ENCODE measurements around the gene OTUD3.
"Not testable (repeated sequence)": the region's sequence is repeated elsewhere in the genome, so short reads cannot be mapped to it uniquely, and the experiment has no call there.

Gene OTUD3

DNA sequence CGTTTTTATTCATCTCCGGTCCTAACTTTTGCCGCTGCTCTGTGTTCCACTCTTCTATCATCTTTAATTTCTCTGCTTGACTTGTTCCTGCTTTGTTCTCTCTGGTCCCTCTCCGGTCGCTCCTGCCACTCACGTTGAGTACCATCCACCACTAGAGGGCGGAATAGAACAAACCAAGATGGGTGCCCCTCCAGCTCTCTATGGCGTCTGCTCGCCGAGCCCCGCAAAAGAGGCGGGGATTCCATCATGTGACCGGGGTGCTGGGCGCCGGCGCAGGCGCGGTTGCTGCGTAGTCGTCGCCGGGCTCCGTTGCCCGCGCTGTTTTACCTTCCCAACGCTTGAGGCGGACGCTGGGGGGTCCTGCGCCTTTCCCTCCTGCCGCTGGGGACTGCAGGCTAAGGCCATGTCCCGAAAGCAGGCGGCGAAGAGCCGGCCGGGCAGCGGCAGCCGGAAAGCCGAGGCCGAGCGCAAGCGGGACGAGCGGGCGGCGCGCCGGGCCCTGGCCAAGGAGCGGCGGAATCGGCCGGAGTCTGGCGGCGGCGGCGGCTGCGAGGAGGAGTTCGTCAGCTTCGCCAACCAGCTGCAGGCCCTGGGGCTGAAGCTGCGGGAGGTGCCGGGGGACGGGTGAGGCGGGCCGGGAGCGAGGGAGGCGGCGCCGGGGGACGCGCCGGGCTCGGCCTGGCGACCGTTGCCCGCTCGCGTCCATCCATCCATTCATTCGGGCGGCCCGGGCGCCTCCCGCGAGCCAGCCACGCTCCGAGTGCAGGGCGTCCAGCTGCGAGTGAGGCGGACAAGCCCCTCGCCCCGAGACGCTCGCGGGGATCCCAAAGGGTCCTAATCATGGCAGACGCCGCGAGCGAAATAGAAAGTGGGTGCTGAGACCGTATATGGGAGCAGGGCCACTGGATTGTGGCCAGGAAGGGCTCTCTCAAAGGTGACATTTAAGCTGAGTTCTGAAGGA, at the start of gene OTUD3:
Gene OTUD3, plus strand, starts transcription at position 285 of the 961 bp plus-strand sequence. Its CDS starts 119 bp downstream, at position 404.
- Mint-ChIP-seq H3K9me3 (peaks cover 3% of the 10 kb centered on the region), H3K4me1 (ENCODE audit: low read depth) (peaks cover 27% of the 10 kb centered on the region), H3K36me3 (ENCODE audit: low read depth) (peaks cover 8% of the 10 kb centered on the region), H3K4me3 (peak within 1 kb of the TSS; percentile 92), H3K27me3 (ENCODE audit: low read depth) (peaks cover 6% of the 10 kb centered on the region), H3K27ac (peak within 1 kb of the TSS; percentile 53)
- DNase-seq (ENCODE audit: low spot score): peak; percentile 94

DNA sequence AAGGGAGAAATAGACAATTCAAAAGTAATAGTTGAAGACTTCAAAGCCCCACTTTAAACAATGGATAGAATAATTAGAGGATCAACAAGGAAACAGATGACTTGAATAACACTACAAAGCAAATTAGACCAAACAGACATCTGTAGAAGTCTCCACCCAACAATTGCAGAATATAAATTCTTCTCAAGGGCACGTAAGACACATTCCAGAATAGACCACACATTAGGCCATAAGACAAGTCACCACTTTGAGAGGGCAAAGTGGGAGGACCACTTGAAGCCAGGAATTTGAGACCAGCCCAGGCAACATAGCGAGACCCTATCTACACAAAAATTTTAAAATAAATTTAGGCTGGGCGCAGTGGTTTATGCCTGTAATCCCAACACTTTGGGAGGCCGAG, 46.6 kb upstream of the OTUD3 start:
- no peak overlapping the region for H3K4me3 Mint-ChIP-seq
- H3K36me3 Mint-ChIP-seq (ENCODE audit: low read depth): no peaks in the 10 kb centered on the region
- H3K27ac Mint-ChIP-seq: no peak overlapping the region
- H3K9me3 Mint-ChIP-seq: no peaks in the 10 kb centered on the region
- DNase-seq (ENCODE audit: low spot score): no peak
- peaks cover 16% of the 10 kb centered on the region for H3K27me3 Mint-ChIP-seq (ENCODE audit: low read depth)
- H3K4me1 Mint-ChIP-seq (ENCODE audit: low read depth): peaks cover 1% of the 10 kb centered on the region

DNA sequence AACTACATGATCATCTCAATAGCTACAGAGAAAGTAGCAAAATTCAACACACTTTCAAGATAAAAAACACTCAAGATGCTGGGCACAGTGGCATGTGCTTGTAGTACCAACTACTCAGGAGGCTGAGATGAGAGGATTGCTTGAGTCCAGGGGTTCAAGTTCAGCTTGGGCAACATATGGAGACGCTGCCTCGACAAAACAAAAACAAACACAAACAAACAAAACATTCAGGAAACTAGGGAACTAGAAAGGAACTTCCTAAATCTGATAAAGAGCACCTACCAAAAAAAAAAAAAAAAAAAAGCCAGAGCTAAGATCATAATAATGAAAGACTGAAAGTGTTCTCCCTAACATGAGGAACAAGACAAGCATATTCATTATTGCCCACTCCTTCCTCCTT, 44.3 kb upstream of the OTUD3 start:
- Mint-ChIP-seq H3K27ac (no peak overlapping the region), H3K4me3 (no peak overlapping the region), H3K9me3 (no peaks in the 10 kb centered on the region), H3K27me3 (ENCODE audit: low read depth) (peaks cover 12% of the 10 kb centered on the region), H3K36me3 (ENCODE audit: low read depth) (no peaks in the 10 kb centered on the region), H3K4me1 (ENCODE audit: low read depth) (peaks cover 1% of the 10 kb centered on the region)
- DNase-seq (ENCODE audit: low spot score): no peak

DNA sequence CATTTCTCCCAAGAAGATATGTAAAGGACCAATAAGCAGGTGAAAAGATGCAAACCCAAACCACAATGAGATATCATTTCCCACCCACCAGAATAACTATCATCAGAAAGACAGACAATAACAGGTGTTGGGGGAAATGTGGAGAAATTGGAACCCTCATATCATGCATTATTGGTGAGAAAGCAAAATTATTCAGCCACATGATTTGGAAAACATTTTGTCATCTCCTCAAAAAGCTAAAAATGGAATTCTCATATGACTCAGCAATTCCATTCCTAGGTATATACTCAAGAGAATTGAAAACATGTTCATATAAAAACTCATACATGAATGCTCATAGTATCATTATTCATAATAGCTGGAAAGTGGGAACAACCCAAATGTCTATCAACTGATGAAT, 42.0 kb upstream of the OTUD3 start:
- Mint-ChIP-seq H3K4me3 (no peak overlapping the region), H3K27ac (no peak overlapping the region), H3K36me3 (ENCODE audit: low read depth) (no peaks in the 10 kb centered on the region), H3K9me3 (no peaks in the 10 kb centered on the region), H3K27me3 (ENCODE audit: low read depth) (peaks cover 15% of the 10 kb centered on the region), H3K4me1 (ENCODE audit: low read depth) (peaks cover 1% of the 10 kb centered on the region)
- DNase-seq (ENCODE audit: low spot score): no peak

DNA sequence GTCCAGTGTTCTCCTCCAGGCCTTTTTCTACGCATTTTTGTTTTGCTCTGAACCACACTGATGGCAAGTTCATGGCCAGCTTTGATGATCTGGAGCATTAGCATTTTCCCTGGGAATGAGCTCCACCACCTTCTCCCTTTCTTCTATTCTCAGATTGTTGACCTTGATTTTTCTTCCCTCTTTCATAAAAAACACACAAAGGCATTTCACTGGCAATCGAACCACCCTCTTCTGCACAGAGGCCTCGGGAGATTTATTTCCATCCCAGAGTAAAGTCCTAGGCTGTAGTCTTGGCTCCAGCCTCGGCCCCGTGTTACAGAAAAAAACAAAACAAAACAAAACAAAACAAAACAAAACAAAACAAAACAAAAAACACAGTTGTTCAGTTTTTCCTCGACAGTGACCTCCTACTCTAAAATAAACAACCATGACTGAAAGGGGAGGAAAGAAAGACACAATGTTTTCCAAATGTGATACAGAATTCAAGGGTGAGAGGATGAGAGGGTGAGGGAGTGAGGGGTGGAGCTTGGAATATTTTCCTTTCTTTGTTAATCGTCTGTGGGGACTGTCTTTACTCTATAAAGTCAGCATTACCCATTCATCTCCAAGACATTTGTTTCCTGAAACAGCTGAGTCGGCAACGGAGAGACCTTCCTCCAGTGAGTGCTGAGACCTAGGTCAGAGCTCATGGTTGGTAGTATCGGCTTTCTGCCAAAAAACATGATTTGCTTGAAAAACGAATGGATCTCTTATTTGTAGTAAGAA, 37.3 kb upstream of the OTUD3 start:
- Mint-ChIP-seq H3K9me3 (no peaks in the 10 kb centered on the region), H3K36me3 (ENCODE audit: low read depth) (no peaks in the 10 kb centered on the region), H3K27ac (no peak overlapping the region), H3K4me1 (ENCODE audit: low read depth) (no peaks in the 10 kb centered on the region), H3K27me3 (ENCODE audit: low read depth) (peaks cover 21% of the 10 kb centered on the region), H3K4me3 (no peak overlapping the region)
- DNase-seq (ENCODE audit: low spot score): no peak

GRCh38 chr1:19845555-19845954, 36.6 kb upstream of the OTUD3 start:
- DNase-seq (ENCODE audit: low spot score): no peak
- Mint-ChIP-seq H3K36me3 (ENCODE audit: low read depth) (no peaks in the 10 kb centered on the region), H3K27ac (no peak overlapping the region), H3K4me3 (no peak overlapping the region), H3K9me3 (no peaks in the 10 kb centered on the region), H3K27me3 (ENCODE audit: low read depth) (peaks cover 21% of the 10 kb centered on the region), H3K4me1 (ENCODE audit: low read depth) (no peaks in the 10 kb centered on the region)

- no peak overlapping the region for H3K27ac Mint-ChIP-seq
- H3K27me3 Mint-ChIP-seq (ENCODE audit: low read depth): peaks cover 21% of the 10 kb centered on the region
- H3K4me1 Mint-ChIP-seq (ENCODE audit: low read depth): no peaks in the 10 kb centered on the region
- H3K4me3 Mint-ChIP-seq: no peak overlapping the region
- no peaks in the 10 kb centered on the region for H3K36me3 Mint-ChIP-seq (ENCODE audit: low read depth)
- no peak for DNase-seq (ENCODE audit: low spot score)
- H3K9me3 Mint-ChIP-seq: no peaks in the 10 kb centered on the region
Measured at GRCh38 chr1:19846338-19846737, 35.9 kb upstream of the OTUD3 start.

- not testable (repeated sequence) for DNase-seq (ENCODE audit: low spot score); H3K27ac Mint-ChIP-seq; H3K9me3 Mint-ChIP-seq; H3K4me1 Mint-ChIP-seq (ENCODE audit: low read depth); H3K36me3 Mint-ChIP-seq (ENCODE audit: low read depth); H3K4me3 Mint-ChIP-seq
- peaks cover 21% of the 10 kb centered on the region for H3K27me3 Mint-ChIP-seq (ENCODE audit: low read depth)
Measured at GRCh38 chr1:19847334-19847733, 34.9 kb upstream of the OTUD3 start.

DNA sequence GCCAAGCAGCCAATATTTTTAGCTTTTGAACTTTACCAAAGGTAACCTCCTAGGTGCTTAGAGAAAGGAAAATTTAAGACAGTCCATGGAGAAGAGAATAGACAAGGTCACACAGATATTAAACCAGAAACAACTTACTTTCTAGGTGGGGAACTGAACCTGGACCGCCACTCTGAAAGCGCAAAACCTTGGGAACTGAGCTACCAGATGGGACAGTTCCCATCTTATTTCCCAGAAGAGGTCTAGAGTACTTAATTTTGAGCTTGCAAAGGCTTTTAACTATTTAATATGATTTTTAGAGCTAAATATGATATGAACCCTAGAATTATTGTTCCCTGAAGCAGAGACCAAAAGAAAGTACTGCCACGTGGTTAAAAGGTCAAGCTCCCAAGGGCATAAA, 32.9 kb upstream of the OTUD3 start:
- not testable (repeated sequence) for H3K4me3 Mint-ChIP-seq; H3K4me1 Mint-ChIP-seq (ENCODE audit: low read depth); H3K9me3 Mint-ChIP-seq; DNase-seq (ENCODE audit: low spot score); H3K36me3 Mint-ChIP-seq (ENCODE audit: low read depth); H3K27ac Mint-ChIP-seq
- H3K27me3 Mint-ChIP-seq (ENCODE audit: low read depth): peaks cover 21% of the 10 kb centered on the region

DNA sequence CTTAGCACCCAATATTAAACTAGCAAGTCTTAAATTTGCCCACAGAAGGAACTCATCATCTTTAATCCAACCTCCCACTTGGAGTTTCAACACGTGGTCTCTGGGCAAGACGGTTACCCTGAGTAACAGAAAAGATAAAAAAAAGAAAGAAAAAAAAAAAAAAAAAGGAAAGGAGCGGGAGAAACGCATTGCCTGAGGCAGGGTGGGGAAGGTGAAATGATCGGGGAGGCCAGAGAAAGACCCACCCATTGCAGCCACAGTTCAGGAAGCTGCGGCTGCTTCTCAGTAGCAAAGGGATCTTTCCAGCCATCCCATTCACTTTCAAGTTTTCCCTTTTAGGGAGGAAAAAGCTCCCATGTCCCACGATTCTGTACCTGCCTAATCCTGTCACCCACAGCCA, 32.0 kb upstream of the OTUD3 start:
- no peaks in the 10 kb centered on the region for H3K9me3 Mint-ChIP-seq
- no peak for DNase-seq (ENCODE audit: low spot score)
- no peak overlapping the region for H3K4me3 Mint-ChIP-seq
- H3K27me3 Mint-ChIP-seq (ENCODE audit: low read depth): peaks cover 17% of the 10 kb centered on the region
- no peaks in the 10 kb centered on the region for H3K4me1 Mint-ChIP-seq (ENCODE audit: low read depth)
- H3K36me3 Mint-ChIP-seq (ENCODE audit: low read depth): no peaks in the 10 kb centered on the region
- H3K27ac Mint-ChIP-seq: no peak overlapping the region

- DNase-seq (ENCODE audit: low spot score): no peak
- no peaks in the 10 kb centered on the region for H3K9me3 Mint-ChIP-seq
- no peak overlapping the region for H3K4me3 Mint-ChIP-seq
- peaks cover 4% of the 10 kb centered on the region for H3K27me3 Mint-ChIP-seq (ENCODE audit: low read depth)
- H3K27ac Mint-ChIP-seq: no peak overlapping the region
- no peaks in the 10 kb centered on the region for H3K36me3 Mint-ChIP-seq (ENCODE audit: low read depth)
- H3K4me1 Mint-ChIP-seq (ENCODE audit: low read depth): no peaks in the 10 kb centered on the region
Measured at GRCh38 chr1:19852036-19852435, 30.2 kb upstream of the OTUD3 start.

DNA sequence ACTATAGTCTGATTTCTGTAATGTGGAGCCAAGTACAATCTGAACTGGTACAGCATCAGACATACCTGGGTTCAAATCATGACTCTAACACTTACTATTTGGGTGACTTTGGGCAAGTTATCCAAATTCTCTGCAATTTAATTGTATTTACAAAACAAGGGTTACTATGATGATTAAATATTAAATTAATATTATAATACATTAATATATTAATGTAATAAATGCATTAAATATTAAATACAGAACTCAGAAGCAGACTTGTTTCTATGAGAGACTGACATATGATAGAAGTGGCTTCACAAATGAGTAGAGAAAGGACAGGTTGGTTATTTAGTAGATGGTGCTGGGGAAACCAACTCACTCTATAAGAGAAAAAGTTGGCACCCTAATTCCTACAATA, 27.3 kb upstream of the OTUD3 start:
- no peaks in the 10 kb centered on the region for H3K36me3 Mint-ChIP-seq (ENCODE audit: low read depth)
- H3K4me3 Mint-ChIP-seq: no peak overlapping the region
- DNase-seq (ENCODE audit: low spot score): no peak
- no peaks in the 10 kb centered on the region for H3K9me3 Mint-ChIP-seq
- H3K27ac Mint-ChIP-seq: no peak overlapping the region
- H3K27me3 Mint-ChIP-seq (ENCODE audit: low read depth): peaks cover 4% of the 10 kb centered on the region
- H3K4me1 Mint-ChIP-seq (ENCODE audit: low read depth): peaks cover 1% of the 10 kb centered on the region

GRCh38 chr1:19858893-19859292, 23.3 kb upstream of the OTUD3 start:
- no peaks in the 10 kb centered on the region for H3K36me3 Mint-ChIP-seq (ENCODE audit: low read depth)
- DNase-seq (ENCODE audit: low spot score): no peak
- peaks cover 1% of the 10 kb centered on the region for H3K4me1 Mint-ChIP-seq (ENCODE audit: low read depth)
- no peak overlapping the region for H3K4me3 Mint-ChIP-seq
- peaks cover 6% of the 10 kb centered on the region for H3K27me3 Mint-ChIP-seq (ENCODE audit: low read depth)
- no peak overlapping the region for H3K27ac Mint-ChIP-seq
- H3K9me3 Mint-ChIP-seq: peaks cover 5% of the 10 kb centered on the region

DNA sequence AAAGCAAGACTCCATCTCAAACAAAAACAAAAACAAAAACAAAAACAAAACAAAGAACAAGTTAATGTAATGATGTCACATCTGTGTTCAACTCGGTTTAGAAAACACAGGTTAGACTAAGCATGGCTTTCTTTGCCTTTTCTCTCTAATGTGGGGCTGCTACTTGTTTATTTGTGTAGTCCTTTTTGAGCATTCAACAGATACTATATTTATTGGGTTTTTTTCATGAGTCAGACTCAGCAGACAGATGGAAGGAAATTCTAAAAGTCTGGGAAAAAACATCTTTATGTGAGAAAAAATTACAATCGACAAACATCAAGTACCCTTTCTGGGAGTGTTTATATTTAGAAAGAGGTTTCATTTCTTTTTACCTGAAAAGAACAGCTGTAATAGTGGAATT, 22.3 kb upstream of the OTUD3 start:
- H3K27ac Mint-ChIP-seq: no peak overlapping the region
- DNase-seq (ENCODE audit: low spot score): no peak
- H3K4me3 Mint-ChIP-seq: no peak overlapping the region
- H3K36me3 Mint-ChIP-seq (ENCODE audit: low read depth): no peaks in the 10 kb centered on the region
- peaks cover 5% of the 10 kb centered on the region for H3K27me3 Mint-ChIP-seq (ENCODE audit: low read depth)
- H3K4me1 Mint-ChIP-seq (ENCODE audit: low read depth): peaks cover 1% of the 10 kb centered on the region
- peaks cover 5% of the 10 kb centered on the region for H3K9me3 Mint-ChIP-seq
